SK-N-MC (cell line): ENCODE measurements around the gene DNAJC17.
A peak's percentile ranks its signal among the peaks of the same experiment; 100 is the strongest.

ENCODE experiments used
- EZH2 ChIP-seq: fragments of 200-600 bp; sonication (generic); IDR thresholded peaks from one replicate; pipeline ENCODE4 v1.6.1; 2017; ENCODE audit warnings: antibody characterized with exemption
- POLR2AphosphoS5 ChIP-seq: IDR thresholded peaks from 2 replicates; pipeline ENCODE4 v1.6.1; 2012; ENCODE audit warnings: mild to moderate bottlenecking, low read depth, low read length, borderline replicate concordance

DNA sequence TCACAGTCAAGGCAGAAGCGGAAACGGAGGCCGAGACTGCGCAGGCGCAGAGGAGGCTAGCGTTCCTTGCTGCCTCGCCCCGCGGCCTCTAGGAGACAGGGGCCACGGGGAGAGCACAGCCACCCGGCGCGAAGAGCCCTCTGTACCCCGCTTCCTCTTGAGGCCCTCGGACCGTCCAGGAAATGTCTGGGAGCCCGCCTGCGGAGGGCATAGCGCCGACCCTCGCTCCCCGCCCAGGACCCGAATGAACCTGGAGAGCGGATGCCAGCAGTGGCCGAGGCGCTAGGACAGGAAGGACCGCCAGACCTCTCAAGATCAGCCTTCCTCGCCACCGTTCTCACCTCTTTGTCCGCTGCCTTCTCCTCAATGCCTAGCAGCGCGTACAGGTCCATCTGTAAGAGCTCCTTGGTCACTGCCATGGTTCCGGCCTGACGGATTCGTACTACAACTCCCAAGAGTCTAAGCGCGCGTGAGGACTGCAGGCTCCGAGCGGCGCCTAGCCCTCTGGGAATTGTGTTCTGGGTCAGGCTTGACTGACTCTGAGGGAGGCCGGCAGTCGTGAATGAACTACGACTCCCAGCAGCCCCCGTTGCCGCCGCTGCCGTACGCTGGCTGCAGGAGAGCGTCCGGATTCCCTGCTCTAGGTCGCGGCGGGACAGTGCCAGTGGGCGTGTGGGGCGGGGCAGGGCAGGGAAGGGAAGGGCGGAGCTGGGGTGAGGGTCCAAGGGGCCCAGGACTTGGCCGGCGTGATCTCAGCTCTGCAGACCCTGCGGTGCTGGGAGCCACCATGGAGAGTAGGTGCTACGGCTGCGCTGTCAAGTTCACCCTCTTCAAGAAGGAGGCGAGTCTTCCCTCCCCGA lies at the start of gene DNAJC17, which contains the start of gene ZFYVE19:
- TF ChIP-seq EZH2 (no peak), POLR2AphosphoS5 (peak; percentile 78)
